Measurements from ENCODE around the gene HPCAL4.

The HPCAL4 gene

GRCh38 chr1:39666772-39667171 lies 24.5 kb downstream of the HPCAL4 start:
- DNase-seq: no peak
- Histone ChIP-seq H3K36me3 (ENCODE audit: control insufficient read depth in 4 of 4, insufficient read depth in 4 of 4, low read length in 3 of 4) (no peaks in the 10 kb centered on the region), H3K27ac (ENCODE audit: insufficient read depth in 1 of 2, low read depth in 1 of 2, low read length in 2 of 2, poor library complexity in 1 of 2, severe bottlenecking in 2 of 2) (no peak overlapping the region), H3K4me1 (ENCODE audit: control extremely low read depth in 1 of 4, control insufficient read depth in 4 of 4, insufficient read depth in 4 of 4, low read length in 3 of 4) (peaks cover 0 to 8% (median 5%) of the 10 kb centered on the region in 4 experiments), H3K9me3 (ENCODE audit: control extremely low read depth in 1 of 5, control insufficient read depth in 4 of 5, insufficient read depth in 2 of 5, low read depth in 1 of 5, low read length in 4 of 5) (no peaks in the 10 kb centered on the region), H3K27me3 (replicated peaks in 2 of 5; ENCODE audit: control insufficient read depth in 4 of 5, insufficient read depth in 5 of 5, low read length in 4 of 5) (peaks cover 9 to 44% (median 32%) of the 10 kb centered on the region in 5 experiments), H3K4me3 (ENCODE audit: control insufficient read depth in 1 of 7, extremely low read depth in 1 of 7, insufficient read depth in 4 of 7, low read depth in 2 of 7, low read length in 6 of 7) (no peak overlapping the region)
- POLR2A ChIA-PET: no interaction called here
- 92% methylated on average over 3 of the region's 3 CpGs for WGBS (ENCODE audit: insufficient coverage)
- CTCF ChIA-PET: interaction anchor here (1.2 to 11.5 kb wide), 2 partner anchors 9 to 35 kb away, joined by 3 to 159 read pairs; no protein-coding TSS in a partner anchor

GRCh38 chr1:39663559-39663958 lies 27.7 kb downstream of the HPCAL4 start:
- WGBS (ENCODE audit: insufficient coverage): 87% methylated on average over 7 of the region's 8 CpGs
- POLR2A ChIA-PET: no interaction called here

DNA sequence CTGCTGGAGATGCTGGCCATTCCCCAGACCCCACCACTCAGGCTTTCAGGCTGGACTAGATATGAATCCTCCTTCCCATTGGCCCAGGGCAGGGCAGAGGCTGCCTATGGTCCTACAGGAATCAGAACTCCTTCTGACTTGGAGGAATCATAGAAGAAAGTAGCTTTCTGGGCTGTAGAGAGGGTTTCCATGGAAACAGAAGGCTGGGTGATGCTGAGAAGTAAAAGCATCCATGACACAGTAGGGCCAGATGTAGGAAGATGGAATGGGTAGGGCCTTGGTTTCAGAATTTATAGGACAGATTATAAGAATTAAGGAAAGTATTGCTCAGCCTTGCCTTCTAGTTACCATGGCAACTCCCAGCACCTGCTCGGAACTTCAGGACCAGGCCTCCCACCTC lies 28.4 kb downstream of the HPCAL4 start:
- Histone ChIP-seq H3K36me3 (ENCODE audit: control insufficient read depth in 4 of 4, insufficient read depth in 4 of 4, low read length in 3 of 4) (no peaks in the 10 kb centered on the region), H3K9me3 (ENCODE audit: control extremely low read depth in 1 of 5, control insufficient read depth in 4 of 5, insufficient read depth in 2 of 5, low read depth in 1 of 5, low read length in 4 of 5) (no peaks in the 10 kb centered on the region), H3K27me3 (replicated peaks in 2 of 5; ENCODE audit: control insufficient read depth in 4 of 5, insufficient read depth in 5 of 5, low read length in 4 of 5) (peaks cover 0 to 28% (median 2%) of the 10 kb centered on the region in 5 experiments), H3K4me3 (ENCODE audit: control insufficient read depth in 1 of 7, extremely low read depth in 1 of 7, insufficient read depth in 4 of 7, low read depth in 2 of 7, low read length in 6 of 7) (no peak overlapping the region), H3K27ac (ENCODE audit: insufficient read depth in 1 of 2, low read depth in 1 of 2, low read length in 2 of 2, poor library complexity in 1 of 2, severe bottlenecking in 2 of 2) (no peak overlapping the region), H3K4me1 (ENCODE audit: control extremely low read depth in 1 of 4, control insufficient read depth in 4 of 4, insufficient read depth in 4 of 4, low read length in 3 of 4) (peaks cover 0 to 1% (median 0%) of the 10 kb centered on the region in 4 experiments)
- WGBS (ENCODE audit: insufficient coverage): 100% methylated on average over 1 of the region's 1 CpG
- ChIA-PET CTCF (interaction anchor here (11.3 to 18.3 kb wide), 2 partner anchors 8 to 56 kb away, joined by 159 to 250 read pairs; partner anchors contain the start of gene NT5C1A), POLR2A (no interaction called here)
- DNase-seq: no peak

More at GRCh38 chr1:39663559-39663958, 27.7 kb downstream of the HPCAL4 start:
- Histone ChIP-seq H3K4me1 (ENCODE audit: control extremely low read depth in 1 of 4, control insufficient read depth in 4 of 4, insufficient read depth in 4 of 4, low read length in 3 of 4) (no peaks in the 10 kb centered on the region), H3K27ac (ENCODE audit: insufficient read depth in 1 of 2, low read depth in 1 of 2, low read length in 2 of 2, poor library complexity in 1 of 2, severe bottlenecking in 2 of 2) (no peak overlapping the region), H3K36me3 (ENCODE audit: control insufficient read depth in 4 of 4, insufficient read depth in 4 of 4, low read length in 3 of 4) (no peaks in the 10 kb centered on the region), H3K27me3 (replicated peaks in 2 of 5; ENCODE audit: control insufficient read depth in 4 of 5, insufficient read depth in 5 of 5, low read length in 4 of 5) (peaks cover 0 to 30% (median 5%) of the 10 kb centered on the region in 5 experiments), H3K9me3 (ENCODE audit: control extremely low read depth in 1 of 5, control insufficient read depth in 4 of 5, insufficient read depth in 2 of 5, low read depth in 1 of 5, low read length in 4 of 5) (no peaks in the 10 kb centered on the region), H3K4me3 (ENCODE audit: control insufficient read depth in 1 of 7, extremely low read depth in 1 of 7, insufficient read depth in 4 of 7, low read depth in 2 of 7, low read length in 6 of 7) (no peak overlapping the region)
- CTCF ChIA-PET: interaction anchor here (18.3 kb wide), 1 partner anchor 57 kb away, joined by 250 read pairs; no protein-coding TSS in a partner anchor
- peak in 1 of 3 donors; percentile 7 for DNase-seq

GRCh38 chr1:39659538-39659937 lies 31.7 kb downstream of the HPCAL4 start:
- DNase-seq: no peak
- Histone ChIP-seq H3K27me3 (replicated peaks in 2 of 5; ENCODE audit: control insufficient read depth in 4 of 5, insufficient read depth in 5 of 5, low read length in 4 of 5) (peaks cover 0 to 14% (median 0%) of the 10 kb centered on the region in 5 experiments), H3K36me3 (ENCODE audit: control insufficient read depth in 4 of 4, insufficient read depth in 4 of 4, low read length in 3 of 4) (no peaks in the 10 kb centered on the region), H3K9me3 (ENCODE audit: control extremely low read depth in 1 of 5, control insufficient read depth in 4 of 5, insufficient read depth in 2 of 5, low read depth in 1 of 5, low read length in 4 of 5) (no peaks in the 10 kb centered on the region), H3K27ac (ENCODE audit: insufficient read depth in 1 of 2, low read depth in 1 of 2, low read length in 2 of 2, poor library complexity in 1 of 2, severe bottlenecking in 2 of 2) (no peak overlapping the region), H3K4me1 (ENCODE audit: control extremely low read depth in 1 of 4, control insufficient read depth in 4 of 4, insufficient read depth in 4 of 4, low read length in 3 of 4) (peaks cover 0 to 4% (median 0%) of the 10 kb centered on the region in 4 experiments), H3K4me3 (ENCODE audit: control insufficient read depth in 1 of 7, extremely low read depth in 1 of 7, insufficient read depth in 4 of 7, low read depth in 2 of 7, low read length in 6 of 7) (no peak overlapping the region)
- ChIA-PET CTCF (interaction anchor here (1.5 to 18.3 kb wide), 5 partner anchors 11 to 53 kb away, joined by 5 to 250 read pairs (median 31); partner anchors contain the start of gene NT5C1A), POLR2A (no interaction called here)
- 93% methylated on average over 3 of the region's 5 CpGs for WGBS (ENCODE audit: insufficient coverage)

DNA sequence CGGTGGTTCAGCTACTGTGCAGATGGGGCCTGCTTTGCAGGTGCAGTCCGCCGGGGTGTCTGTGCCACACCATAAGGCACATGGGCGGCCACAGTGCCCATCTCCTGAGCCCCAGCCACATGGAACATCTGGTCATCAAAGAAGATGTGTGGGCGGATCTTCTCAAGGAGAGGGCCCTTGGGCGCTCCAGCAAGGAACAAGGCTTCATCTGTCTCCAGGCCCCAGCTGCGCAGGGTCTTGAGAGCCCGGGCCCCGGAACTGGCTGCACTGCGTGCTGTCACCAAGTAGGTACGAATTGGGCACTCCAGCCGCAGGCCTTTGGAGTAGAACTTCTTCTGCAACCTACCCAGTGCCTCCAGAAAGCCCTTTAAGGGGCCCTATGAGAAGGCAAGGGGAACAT lies 32.1 kb downstream of the HPCAL4 start:
- POLR2A ChIA-PET: no interaction called here
- Histone ChIP-seq H3K9me3 (ENCODE audit: control extremely low read depth in 1 of 5, control insufficient read depth in 4 of 5, insufficient read depth in 2 of 5, low read depth in 1 of 5, low read length in 4 of 5) (no peaks in the 10 kb centered on the region), H3K27me3 (replicated peaks in 2 of 5; ENCODE audit: control insufficient read depth in 4 of 5, insufficient read depth in 5 of 5, low read length in 4 of 5) (peaks cover 0 to 15% (median 0%) of the 10 kb centered on the region in 5 experiments), H3K4me3 (ENCODE audit: control insufficient read depth in 1 of 7, extremely low read depth in 1 of 7, insufficient read depth in 4 of 7, low read depth in 2 of 7, low read length in 6 of 7) (no peak overlapping the region), H3K27ac (ENCODE audit: insufficient read depth in 1 of 2, low read depth in 1 of 2, low read length in 2 of 2, poor library complexity in 1 of 2, severe bottlenecking in 2 of 2) (no peak overlapping the region), H3K4me1 (ENCODE audit: control extremely low read depth in 1 of 4, control insufficient read depth in 4 of 4, insufficient read depth in 4 of 4, low read length in 3 of 4) (peaks cover 0 to 4% (median 0%) of the 10 kb centered on the region in 4 experiments), H3K36me3 (ENCODE audit: control insufficient read depth in 4 of 4, insufficient read depth in 4 of 4, low read length in 3 of 4) (no peaks in the 10 kb centered on the region)
- CTCF ChIA-PET: interaction anchor here (1.1 to 18.3 kb wide), 11 partner anchors 11 to 248 kb away, joined by 3 to 250 read pairs (median 7); partner anchors contain the start of genes HPCAL4 and NT5C1A
- WGBS (ENCODE audit: insufficient coverage): 96% methylated on average over 12 of the region's 12 CpGs
- DNase-seq: no peak

- Histone ChIP-seq H3K27ac (ENCODE audit: insufficient read depth in 1 of 2, low read depth in 1 of 2, low read length in 2 of 2, poor library complexity in 1 of 2, severe bottlenecking in 2 of 2) (no peak overlapping the region), H3K4me1 (ENCODE audit: control extremely low read depth in 1 of 4, control insufficient read depth in 4 of 4, insufficient read depth in 4 of 4, low read length in 3 of 4) (peaks cover 0 to 4% (median 0%) of the 10 kb centered on the region in 4 experiments), H3K36me3 (ENCODE audit: control insufficient read depth in 4 of 4, insufficient read depth in 4 of 4, low read length in 3 of 4) (no peaks in the 10 kb centered on the region), H3K27me3 (replicated peaks in 2 of 5; ENCODE audit: control insufficient read depth in 4 of 5, insufficient read depth in 5 of 5, low read length in 4 of 5) (peaks cover 0 to 20% (median 0%) of the 10 kb centered on the region in 5 experiments), H3K9me3 (ENCODE audit: control extremely low read depth in 1 of 5, control insufficient read depth in 4 of 5, insufficient read depth in 2 of 5, low read depth in 1 of 5, low read length in 4 of 5) (no peaks in the 10 kb centered on the region), H3K4me3 (ENCODE audit: control insufficient read depth in 1 of 7, extremely low read depth in 1 of 7, insufficient read depth in 4 of 7, low read depth in 2 of 7, low read length in 6 of 7) (peak overlapping the region in 1 of 7 experiments; percentile 18)
- ChIA-PET POLR2A (no interaction called here), CTCF (interaction anchor here (0.9 to 18.3 kb wide), 15 partner anchors 10 to 247 kb away, joined by 3 to 250 read pairs (median 5); partner anchors contain the start of genes HPCAL4 and NT5C1A)
- DNase-seq: peak; percentile 70 to 82 (median 76)
- WGBS (ENCODE audit: insufficient coverage): 23% methylated on average over 4 of the region's 6 CpGs
These were observed 33.2 kb downstream of the HPCAL4 start for GRCh38 chr1:39657923-39658485.

- Histone ChIP-seq H3K36me3 (ENCODE audit: control insufficient read depth in 4 of 4, insufficient read depth in 4 of 4, low read length in 3 of 4) (no peaks in the 10 kb centered on the region), H3K4me1 (ENCODE audit: control extremely low read depth in 1 of 4, control insufficient read depth in 4 of 4, insufficient read depth in 4 of 4, low read length in 3 of 4) (peaks cover 0 to 4% (median 0%) of the 10 kb centered on the region in 4 experiments), H3K9me3 (ENCODE audit: control extremely low read depth in 1 of 5, control insufficient read depth in 4 of 5, insufficient read depth in 2 of 5, low read depth in 1 of 5, low read length in 4 of 5) (no peaks in the 10 kb centered on the region), H3K27ac (ENCODE audit: insufficient read depth in 1 of 2, low read depth in 1 of 2, low read length in 2 of 2, poor library complexity in 1 of 2, severe bottlenecking in 2 of 2) (no peak overlapping the region), H3K4me3 (ENCODE audit: control insufficient read depth in 1 of 7, extremely low read depth in 1 of 7, insufficient read depth in 4 of 7, low read depth in 2 of 7, low read length in 6 of 7) (no peak overlapping the region), H3K27me3 (replicated peaks in 2 of 5; ENCODE audit: control insufficient read depth in 4 of 5, insufficient read depth in 5 of 5, low read length in 4 of 5) (peaks cover 0 to 20% (median 0%) of the 10 kb centered on the region in 5 experiments)
- POLR2A ChIA-PET: no interaction called here
- CTCF ChIA-PET: interaction anchor here (0.9 to 18.3 kb wide), 12 partner anchors 9 to 77 kb away, joined by 3 to 250 read pairs (median 7); partner anchors contain the start of genes HPCAL4 and NT5C1A
- DNase-seq: no peak
- 97% methylated on average over 3 of the region's 3 CpGs for WGBS (ENCODE audit: insufficient coverage)
These were observed 33.8 kb downstream of the HPCAL4 start for GRCh38 chr1:39657402-39657801.
